ENCODE measurements around the gene LRRFIP2. TPM values are rescaled to one million over a fixed set of nuclear protein-coding genes. Genes with fewer than 3 reads are reported as not detected.

LRRFIP2 gene
- total RNA-seq, 2 donors from 2014 or later, result 82.3 to 142 TPM

- Histone ChIP-seq H3K27ac (peak overlapping the region; percentile 32 to 62), H3K36me3 (peaks cover 5% of the 10 kb centered on the region), H3K4me1 (peaks cover 0 to 62% of the 10 kb centered on the region in 2 donors)
Observed at GRCh38 chr3:37140899-37141541, 33.4 kb downstream of the LRRFIP2 start.

GRCh38 chr3:37139567-37140052 is 34.8 kb downstream of the LRRFIP2 start:
- H3K27ac ChIP-seq, result peak overlapping the region; percentile 50 to 62
- no peak for DNase-seq (ENCODE audit: low spot score)
- H3K4me3 ChIP-seq, result no peak overlapping the region
- no peaks in the 10 kb centered on the region for H3K27me3 ChIP-seq
- H3K9me3 ChIP-seq, result no peaks in the 10 kb centered on the region
- peaks cover 5% of the 10 kb centered on the region for H3K36me3 ChIP-seq
- H3K4me1 ChIP-seq, result peaks cover 0 to 48% of the 10 kb centered on the region in 2 donors
- no peak for TF ChIP-seq CTCF (IDR thresholded peaks at IDR 0.05)

More at GRCh38 chr3:37140899-37141541, 33.4 kb downstream of the LRRFIP2 start:
- no peak overlapping the region for H3K4me3 ChIP-seq
- TF ChIP-seq CTCF (IDR thresholded peaks at IDR 0.05), result no peak
- no peaks in the 10 kb centered on the region for H3K9me3 ChIP-seq
- no peak for DNase-seq (ENCODE audit: low spot score)
- H3K27me3 ChIP-seq, result no peaks in the 10 kb centered on the region

- Histone ChIP-seq H3K4me1 (peaks cover 0 to 44% of the 10 kb centered on the region in 2 donors), H3K4me3 (no peak overlapping the region), H3K27ac (peak overlapping the region; percentile 50 to 62), H3K9me3 (no peaks in the 10 kb centered on the region), H3K27me3 (no peaks in the 10 kb centered on the region), H3K36me3 (peaks cover 5% of the 10 kb centered on the region)
- TF ChIP-seq CTCF (IDR thresholded peaks at IDR 0.05), result no peak
- DNase-seq (ENCODE audit: low spot score), result no peak
Observed at GRCh38 chr3:37138816-37139215, 35.6 kb downstream of the LRRFIP2 start.

GRCh38 chr3:37137516-37137915 is 36.9 kb downstream of the LRRFIP2 start:
- DNase-seq (ENCODE audit: low spot score), result no peak
- H3K4me1 ChIP-seq, result peaks cover 0 to 43% of the 10 kb centered on the region in 2 donors
- H3K9me3 ChIP-seq, result no peaks in the 10 kb centered on the region
- H3K27me3 ChIP-seq, result no peaks in the 10 kb centered on the region
- peaks cover 5% of the 10 kb centered on the region for H3K36me3 ChIP-seq
- H3K27ac ChIP-seq, result peak overlapping the region in 1 of 2 donors; percentile 62
- H3K4me3 ChIP-seq, result no peak overlapping the region
- no peak for TF ChIP-seq CTCF (IDR thresholded peaks at IDR 0.05)

- Histone ChIP-seq H3K27ac (no peak overlapping the region), H3K4me3 (no peak overlapping the region), H3K9me3 (no peaks in the 10 kb centered on the region), H3K27me3 (no peaks in the 10 kb centered on the region), H3K36me3 (no peaks in the 10 kb centered on the region), H3K4me1 (peaks cover 0 to 50% of the 10 kb centered on the region in 2 donors)
- no peak for DNase-seq (ENCODE audit: low spot score)
- no peak for TF ChIP-seq CTCF (IDR thresholded peaks at IDR 0.05)
Observed at GRCh38 chr3:37136067-37136466, 38.3 kb downstream of the LRRFIP2 start.

Measured in right atrium auricular region (tissue), 2 donors.